Spinal cord (tissue), 10 donors: Measurements from ENCODE around the gene ZC3HAV1. TPM values are rescaled to one million over a fixed set of nuclear protein-coding genes. Genes with fewer than 3 reads are reported as not detected.
"Not testable (repeated sequence)": the region's sequence is repeated elsewhere in the genome, so short reads cannot be mapped to it uniquely, and the experiment has no call there.

ENCODE experiments used
- DNase-seq, 6 donors: peaks; one replicate each; pipeline versions ENCODE4 v3.0.0 to v3.0.0-alpha.2; 2013 to 2015; ENCODE audit warnings: low spot score in 6 of 6, low read depth in 4 of 6
- H3K27ac ChIP-seq: one replicate; pipeline ENCODE4 v1.5.1; 2013; ENCODE audit warnings: low read depth, low read length, control low read depth
- H3K27me3 ChIP-seq: one replicate; pipeline ENCODE4 v1.6.1; 2013; ENCODE audit warnings: low read length; ENCODE audit not compliant: control insufficient read depth, insufficient read depth
- H3K36me3 ChIP-seq: one replicate; pipeline ENCODE4 v1.6.1; 2013; ENCODE audit warnings: low read length; ENCODE audit not compliant: control insufficient read depth, insufficient read depth
- H3K4me1 ChIP-seq: one replicate; pipeline ENCODE4 v1.6.1; 2013; ENCODE audit warnings: low read length; ENCODE audit not compliant: control insufficient read depth, insufficient read depth
- H3K4me3 ChIP-seq: one replicate; pipeline ENCODE4 v1.5.1; 2013; ENCODE audit warnings: low read depth, low read length, control low read depth
- H3K9me3 ChIP-seq: one replicate; pipeline ENCODE4 v1.6.1; 2013; ENCODE audit warnings: low read length; ENCODE audit not compliant: control insufficient read depth, insufficient read depth
- WGBS: methylation state at CpG from one replicate; pipeline ENCODE4 v1.1.5; 2013; ENCODE audit warnings: missing lambda C conversion rate; ENCODE audit not compliant: insufficient coverage; 5-methylcytosine and 5-hydroxymethylcytosine counted together
- polyA plus RNA-seq, 2 donors: library from polyadenylated mRNA; unstranded; fragments of 120-200 nt; gene quantifications; one replicate each; pipeline ENCODE4 v1.2.1, GENCODE V29; 2013; ENCODE audit not compliant: insufficient read length in 2 of 2
- total RNA-seq, 2 donors: library from RNA; depleted of rRNA in 1 of 2; stranded (reverse); fragments of 120-200 nt in 1 of 2; fragments of >200 nt in 1 of 2; gene quantifications; one replicate each; pipeline versions ENCODE4 v1.2.3 to v1.2.4, GENCODE V29; 2013 to 2014
- donor health status: healthy.

ZC3HAV1 gene
- total and polyA plus RNA-seq, 4 donors, result 9.5 to 25.2 (median 17.4) TPM

DNA sequence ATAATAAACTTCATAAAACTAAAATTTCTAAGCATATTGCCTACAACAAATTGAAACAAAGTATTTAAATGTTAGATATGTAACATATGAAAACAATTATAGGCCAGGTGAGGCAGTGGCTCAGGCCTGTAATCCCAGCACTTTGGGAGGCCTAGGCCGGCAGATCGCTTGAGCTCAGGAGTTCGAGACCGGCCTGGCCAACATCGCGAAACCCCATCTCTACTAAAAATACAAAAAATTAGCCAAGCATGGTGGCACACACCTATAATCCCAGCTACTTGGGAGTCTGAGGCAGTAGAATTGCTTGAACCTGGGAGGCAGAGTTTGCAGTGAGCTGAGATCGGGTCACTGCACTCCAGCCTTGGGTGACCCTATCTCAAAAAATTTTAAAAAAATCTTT, 3.3 kb downstream of the ZC3HAV1 start:
- DNase-seq, H3K9me3 ChIP-seq, H3K36me3 ChIP-seq, H3K4me3 ChIP-seq, H3K27ac ChIP-seq: not testable (repeated sequence)
- WGBS, result 100% methylated on average over 6 of the region's 7 CpGs
- H3K27me3 ChIP-seq, result peaks cover 28% of the 10 kb centered on the region
- peaks cover 19% of the 10 kb centered on the region for H3K4me1 ChIP-seq

DNA sequence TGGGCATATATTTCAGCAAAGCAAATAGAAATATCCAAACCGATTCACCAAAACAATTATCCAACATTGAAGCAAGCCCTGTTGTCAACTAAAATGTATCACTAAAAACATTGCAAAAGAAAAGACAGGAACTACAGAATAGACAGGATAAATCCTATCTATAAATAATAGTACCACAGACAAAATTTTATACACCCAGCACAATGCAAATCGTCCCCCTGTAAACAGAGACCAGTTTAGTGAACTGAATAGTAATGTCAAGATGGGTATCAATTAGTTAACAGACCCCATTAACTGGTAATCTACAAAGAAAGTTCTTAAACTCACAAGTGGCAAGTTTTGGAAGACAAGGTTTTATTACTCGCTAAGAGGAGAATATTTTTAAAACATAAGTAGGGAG, 4.0 kb downstream of the ZC3HAV1 start:
- H3K27me3 ChIP-seq, result peaks cover 28% of the 10 kb centered on the region
- no peak overlapping the region for H3K27ac ChIP-seq
- no peak overlapping the region for H3K4me3 ChIP-seq
- no CpG with 5 or more reads among the region's 3 CpGs for WGBS
- H3K4me1 ChIP-seq, result peaks cover 19% of the 10 kb centered on the region
- no peak for DNase-seq
- H3K36me3 ChIP-seq, result no peaks in the 10 kb centered on the region
- no peaks in the 10 kb centered on the region for H3K9me3 ChIP-seq

DNA sequence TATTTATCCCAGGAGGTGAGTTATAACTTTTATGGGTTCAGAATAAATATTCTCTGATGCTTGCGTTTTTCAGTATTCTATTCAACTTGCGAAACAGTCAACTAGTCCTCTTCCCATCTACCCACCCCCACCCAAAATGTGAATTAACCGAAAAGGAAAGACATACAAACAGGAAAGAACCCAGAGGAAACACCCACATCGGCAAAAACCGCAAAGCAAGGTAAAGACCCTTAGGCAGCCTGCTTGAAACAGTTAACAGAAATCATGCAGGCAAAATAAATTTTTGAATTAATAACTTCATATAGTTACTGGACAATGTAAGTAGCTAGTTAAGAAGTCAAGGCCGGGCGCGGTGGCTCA, 5.4 kb downstream of the ZC3HAV1 start:
- Histone ChIP-seq H3K27me3 (peaks cover 15% of the 10 kb centered on the region), H3K4me3 (no peak overlapping the region), H3K9me3 (no peaks in the 10 kb centered on the region), H3K27ac (no peak overlapping the region), H3K36me3 (no peaks in the 10 kb centered on the region), H3K4me1 (peaks cover 17% of the 10 kb centered on the region)
- 100% methylated on average over 2 of the region's 8 CpGs for WGBS
- DNase-seq, result no peak

DNA sequence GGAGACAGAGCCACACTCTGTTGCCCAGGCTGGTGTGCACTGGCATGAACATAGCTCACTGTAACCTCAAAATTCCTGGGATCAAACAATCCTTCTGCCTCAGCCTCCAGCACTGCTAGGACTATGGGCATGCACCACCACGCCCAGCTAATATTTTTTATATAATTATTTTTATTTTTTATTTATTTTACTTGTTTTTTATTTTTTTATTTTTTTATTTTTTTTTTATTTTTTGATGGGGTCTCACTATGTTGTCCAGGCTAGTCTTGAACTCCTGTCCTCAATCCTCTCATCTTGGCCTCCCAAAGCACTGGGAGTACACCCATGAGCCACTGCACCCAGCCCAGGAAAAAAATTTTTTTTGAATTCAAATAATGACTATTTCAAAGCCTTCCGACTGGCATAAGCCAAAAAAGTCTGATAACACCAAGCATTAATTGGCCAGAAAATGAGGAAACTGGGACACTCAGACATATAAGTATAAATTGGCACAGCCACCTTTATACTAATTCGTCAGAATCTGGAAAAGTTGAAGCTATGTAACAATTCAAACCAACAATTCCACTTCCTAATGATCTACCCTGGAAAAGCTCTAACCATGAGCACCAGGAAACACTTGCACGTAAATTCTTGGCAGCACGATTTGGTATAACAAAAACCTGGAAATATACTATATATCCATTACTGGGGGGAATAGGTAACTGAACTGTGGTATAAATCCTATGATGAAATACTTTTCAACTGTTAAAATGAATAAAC, 6.3 kb downstream of the ZC3HAV1 start:
- 100% methylated on average over 1 of the region's 5 CpGs for WGBS

DNA sequence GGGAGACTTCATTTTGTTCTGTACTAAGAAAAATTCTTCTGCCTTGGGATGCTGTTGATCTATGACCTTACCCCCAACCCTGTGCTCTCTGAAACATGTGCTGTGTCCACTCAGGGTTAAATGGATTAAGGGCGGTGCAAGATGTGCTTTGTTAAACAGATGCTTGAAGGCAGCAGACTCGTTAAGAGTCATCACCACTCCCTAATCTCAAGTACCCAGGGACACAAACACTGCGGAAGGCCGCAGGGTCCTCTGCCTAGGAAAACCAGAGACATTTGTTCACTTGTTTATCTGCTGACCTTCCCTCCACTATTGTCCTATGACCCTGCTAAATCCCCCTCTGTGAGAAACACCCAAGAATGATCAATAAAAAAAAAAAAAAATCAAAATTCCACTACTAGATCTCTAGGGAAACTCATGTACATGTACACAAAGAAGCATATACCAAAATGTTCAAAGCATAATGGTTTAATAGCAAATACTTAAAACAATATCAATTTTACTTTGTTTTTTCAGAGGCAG, 7.8 kb downstream of the ZC3HAV1 start:
- not testable (repeated sequence) for H3K27ac ChIP-seq, H3K36me3 ChIP-seq, H3K27me3 ChIP-seq, H3K4me1 ChIP-seq, H3K4me3 ChIP-seq, DNase-seq, H3K9me3 ChIP-seq
- 100% methylated on average over 2 of the region's 4 CpGs for WGBS

More for the DNA sequence above, 6.3 kb downstream of the ZC3HAV1 start:
- no peak overlapping the region for H3K27ac ChIP-seq
- H3K36me3 ChIP-seq, result no peaks in the 10 kb centered on the region
- H3K4me3 ChIP-seq, result no peak overlapping the region
- DNase-seq, result no peak
- H3K27me3 ChIP-seq, result peaks cover 7% of the 10 kb centered on the region
- peaks cover 9% of the 10 kb centered on the region for H3K4me1 ChIP-seq
- no peaks in the 10 kb centered on the region for H3K9me3 ChIP-seq

DNA sequence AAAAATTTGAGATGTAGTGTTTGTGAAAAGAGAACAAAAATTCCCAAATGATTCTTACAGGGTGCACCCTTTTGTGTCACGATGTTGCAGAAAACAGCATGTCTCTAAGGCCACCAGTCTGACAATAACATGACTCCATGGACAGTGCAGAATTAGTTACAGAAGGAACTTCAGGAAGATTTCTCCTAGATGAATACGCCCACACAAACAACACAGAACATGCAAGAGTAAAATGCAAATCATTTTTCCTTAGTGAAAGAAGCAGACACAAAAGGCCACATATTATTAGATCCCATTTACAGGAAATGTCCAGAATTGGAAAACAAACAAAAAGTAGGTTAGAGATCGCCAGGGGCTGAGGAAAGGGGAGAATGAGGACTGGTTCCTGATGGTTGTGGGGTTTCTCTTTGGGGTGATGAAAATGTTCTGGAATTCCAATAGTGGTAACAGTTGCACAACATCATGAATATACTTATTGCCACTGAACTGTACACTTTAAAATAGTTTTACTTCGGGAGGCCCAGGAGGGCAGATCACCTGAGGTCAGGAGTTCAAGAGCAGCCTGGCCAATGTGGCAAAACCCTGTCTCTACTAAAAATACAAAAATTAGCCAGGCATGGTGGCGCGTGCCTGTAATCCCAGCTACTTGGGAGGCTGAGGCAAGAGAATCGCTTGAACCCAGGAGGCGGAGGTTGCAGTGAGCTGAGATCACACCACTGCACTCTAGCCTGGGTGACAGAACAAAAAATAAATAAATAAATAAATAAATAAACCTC, 10.2 kb downstream of the ZC3HAV1 start:
- no peaks in the 10 kb centered on the region for H3K4me1 ChIP-seq
- no peak overlapping the region for H3K27ac ChIP-seq
- no peak overlapping the region for H3K4me3 ChIP-seq
- H3K9me3 ChIP-seq, result no peaks in the 10 kb centered on the region
- no peaks in the 10 kb centered on the region for H3K36me3 ChIP-seq
- 60% methylated on average over 1 of the region's 8 CpGs for WGBS
- no peak for DNase-seq
- H3K27me3 ChIP-seq, result no peaks in the 10 kb centered on the region

DNA sequence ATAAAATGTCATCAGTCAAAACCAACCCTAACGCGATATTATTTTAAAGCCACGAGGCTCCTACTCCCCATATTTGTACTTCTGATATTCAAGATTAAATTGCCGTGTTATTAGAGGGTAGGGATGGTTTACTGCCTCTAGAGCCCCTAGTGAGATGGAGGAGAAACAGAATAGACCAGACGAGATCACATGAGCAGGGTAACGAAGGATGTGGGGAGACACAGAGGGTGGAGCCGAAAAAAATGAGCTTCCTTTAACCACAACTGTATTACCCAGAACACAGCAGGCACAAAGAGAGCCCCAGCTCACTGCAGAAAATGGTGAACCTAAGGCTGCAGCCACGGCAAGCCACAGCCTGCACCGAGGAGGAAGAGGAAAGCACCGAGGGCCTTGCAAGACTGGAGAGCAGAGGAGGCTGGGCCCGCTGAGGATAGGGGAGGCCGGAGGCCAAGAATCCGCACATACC, 14.3 kb downstream of the ZC3HAV1 start:
- Histone ChIP-seq H3K9me3 (no peaks in the 10 kb centered on the region), H3K36me3 (no peaks in the 10 kb centered on the region), H3K4me3 (no peak overlapping the region), H3K4me1 (no peaks in the 10 kb centered on the region), H3K27me3 (no peaks in the 10 kb centered on the region), H3K27ac (no peak overlapping the region)
- WGBS, result 81% methylated on average over 6 of the region's 13 CpGs
- DNase-seq, result no peak

DNA sequence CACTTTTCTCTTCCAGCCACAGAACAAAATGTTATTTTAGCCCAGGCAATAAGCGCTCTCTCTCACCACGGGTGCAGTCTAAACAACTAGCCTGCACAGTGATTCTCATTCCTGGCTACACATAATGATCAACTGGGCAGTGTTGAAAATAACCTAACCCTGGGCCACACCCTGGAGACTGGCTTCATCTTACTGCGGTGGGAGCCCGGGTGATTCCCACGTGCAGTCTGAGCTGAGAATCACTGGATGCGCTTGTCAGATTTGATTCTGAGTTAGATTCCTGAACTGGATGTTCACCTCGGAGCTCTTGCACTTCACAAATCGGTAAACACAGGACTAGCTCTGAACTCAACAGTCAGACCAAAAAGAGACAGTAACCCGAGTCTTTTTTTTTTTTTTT, 14.9 kb downstream of the ZC3HAV1 start:
- peak in 1 of 6 donors; percentile 44 for DNase-seq
- Histone ChIP-seq H3K4me3 (no peak overlapping the region), H3K27me3 (no peaks in the 10 kb centered on the region), H3K27ac (no peak overlapping the region), H3K4me1 (no peaks in the 10 kb centered on the region), H3K9me3 (no peaks in the 10 kb centered on the region), H3K36me3 (no peaks in the 10 kb centered on the region)
- 54% methylated on average over 7 of the region's 9 CpGs for WGBS

DNA sequence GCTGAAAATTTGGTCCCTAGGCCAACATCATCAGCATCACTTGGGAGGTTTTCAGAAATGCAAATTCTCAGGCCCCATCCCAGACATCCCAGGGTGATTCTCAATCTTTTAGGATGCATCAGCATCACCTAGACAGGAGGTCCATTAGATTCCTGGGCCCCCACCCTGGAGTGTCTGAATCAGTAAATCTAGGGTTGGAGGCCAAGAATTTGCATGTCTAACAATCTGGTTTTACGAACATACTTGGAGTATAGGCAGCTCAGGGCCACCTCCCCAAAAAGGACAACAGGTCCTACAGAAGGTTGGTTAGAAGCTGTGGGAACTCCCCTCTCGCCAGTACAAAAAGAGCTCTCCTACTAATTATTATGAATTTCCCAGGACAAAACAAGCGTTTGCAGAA, 15.5 kb downstream of the ZC3HAV1 start:
- no peak overlapping the region for H3K4me3 ChIP-seq
- H3K27ac ChIP-seq, result no peak overlapping the region
- H3K4me1 ChIP-seq, result no peaks in the 10 kb centered on the region
- no CpG with 5 or more reads among the region's 3 CpGs for WGBS
- H3K27me3 ChIP-seq, result no peaks in the 10 kb centered on the region
- no peaks in the 10 kb centered on the region for H3K36me3 ChIP-seq
- H3K9me3 ChIP-seq, result no peaks in the 10 kb centered on the region
- no peak for DNase-seq
